GM15510 (cell line): ENCODE measurements around the gene HMCES.
A peak's percentile ranks its signal among the peaks of the same experiment; 100 is the strongest.

Source experiments
- POLR2A ChIP-seq: IDR thresholded peaks from 3 replicates; pipeline ENCODE4 v1.6.1; 2011; ENCODE audit warnings: borderline replicate concordance; ENCODE audit not compliant: insufficient read length; ENCODE audit errors: extremely low read depth

HMCES gene

GRCh38 chr3:129278439-129278965 is at the start of gene HMCES:
Gene HMCES, plus strand, starts transcription at chr3:129278870. Its CDS starts 863 bp downstream, at chr3:129279733.
- TF ChIP-seq POLR2A: peak; percentile 58

- TF ChIP-seq POLR2A: no peak
Measured at GRCh38 chr3:129228891-129229585, 49.6 kb upstream of the HMCES start.

GRCh38 chr3:129230311-129231019 is 48.2 kb upstream of the HMCES start:
- TF ChIP-seq POLR2A: no peak

- TF ChIP-seq POLR2A: no peak
Measured at GRCh38 chr3:129231331-129232119, 47.1 kb upstream of the HMCES start.

- TF ChIP-seq POLR2A: no peak
Measured at GRCh38 chr3:129233538-129233937, 45.1 kb upstream of the HMCES start.

GRCh38 chr3:129234441-129234840 is 44.2 kb upstream of the HMCES start:
- no peak for TF ChIP-seq POLR2A

- TF ChIP-seq POLR2A: no peak
Measured at GRCh38 chr3:129235344-129235917, 43.2 kb upstream of the HMCES start.

GRCh38 chr3:129238945-129239705 is 39.5 kb upstream of the HMCES start:
- TF ChIP-seq POLR2A: no peak

GRCh38 chr3:129239991-129240390 is 38.7 kb upstream of the HMCES start:
- no peak for TF ChIP-seq POLR2A

GRCh38 chr3:129240436-129240835 is 38.2 kb upstream of the HMCES start:
- no peak for TF ChIP-seq POLR2A

- TF ChIP-seq POLR2A: no peak
Measured at GRCh38 chr3:129245141-129245540, 33.5 kb upstream of the HMCES start.

GRCh38 chr3:129246636-129247035 is 32.0 kb upstream of the HMCES start:
- TF ChIP-seq POLR2A: no peak

- TF ChIP-seq POLR2A: no peak
Measured at GRCh38 chr3:129248286-129248979, 30.2 kb upstream of the HMCES start.
